H1 (cell line): Measurements from ENCODE around the gene P2RY11. TPM values are rescaled to one million over a fixed set of nuclear protein-coding genes. Genes with fewer than 3 reads are reported as not detected.

Experiments
- CTCF ChIA-PET: fragments of 300-600 bp; sonication (Branson Sonifier 250); formaldehyde crosslinking; loops from one replicate; lab custom pipeline; 2021; ENCODE audit not compliant: partially characterized antibody; lab: Charles Lee
- POLR2A ChIA-PET: fragments of 300-600 bp; sonication (Branson Sonifier 250); formaldehyde crosslinking; loops from one replicate; lab custom pipeline; 2021; ENCODE audit warnings: inconsistent platforms; ENCODE audit not compliant: partially characterized antibody; lab: Charles Lee
- DNase-seq, 2 experiments: peaks; one replicate each; pipeline versions ENCODE4 v3.0.0 to v3.0.0-alpha.2; 2010 to 2022; ENCODE audit warnings: low spot score in 2 of 2, low read depth in 1 of 2, mixed read lengths in 1 of 2
- FAIRE-seq: peaks from 2 replicates; lab custom pipeline; 2011; peaks lifted over from hg19 to GRCh38; lab: Jason Lieb, UNC
- H2AFZ ChIP-seq: 2 replicates; pipeline ENCODE4 v1.8.1; 2012; ENCODE audit warnings: low read length, inconsistent platforms
- H2AK5ac ChIP-seq: 2 replicates; pipeline ENCODE4 v1.6.1; 2013; ENCODE audit warnings: low read depth, low read length
- H2BK120ac ChIP-seq: replicated peaks from 2 replicates; pipeline ENCODE3; 2013; ENCODE audit warnings: low read depth, low read length, inconsistent platforms
- H2BK12ac ChIP-seq: 2 replicates; pipeline ENCODE4 v1.6.1; 2013; ENCODE audit warnings: low read depth, low read length
- H2BK15ac ChIP-seq: 2 replicates; pipeline ENCODE4 v1.6.1; 2013; ENCODE audit warnings: low read length
- H2BK20ac ChIP-seq: 2 replicates; pipeline ENCODE4 v1.6.1; 2013; ENCODE audit warnings: low read length
- H2BK5ac ChIP-seq: 2 replicates; pipeline ENCODE4 v1.6.1; 2013; ENCODE audit warnings: low read depth, low read length
- H3K14ac ChIP-seq: 2 replicates; pipeline ENCODE4 v1.6.1; 2013; ENCODE audit warnings: inconsistent platforms; ENCODE audit not compliant: insufficient read length
- H3K18ac ChIP-seq: 2 replicates; pipeline ENCODE4 v1.6.1; 2013; ENCODE audit warnings: low read length; ENCODE audit errors: extremely low read depth
- H3K23ac ChIP-seq: 2 replicates; pipeline ENCODE4 v1.6.1; 2013; ENCODE audit warnings: inconsistent platforms; ENCODE audit not compliant: insufficient read length
- H3K23me2 ChIP-seq: 2 replicates; pipeline ENCODE4 v1.6.1; 2013; ENCODE audit warnings: low read depth, low read length
- H3K27ac ChIP-seq: 2 replicates; pipeline ENCODE4 v1.6.1; 2011; ENCODE audit warnings: low read depth, low read length, inconsistent platforms
- H3K27me3 ChIP-seq, 4 experiments: replicated peaks in 1 of 4; 1 replicate in 1 of 4; 2 replicates in 3 of 4; pipeline versions ENCODE4 v1.6.1 to v1.8.1; 2011 to 2013; ENCODE audit warnings: low read length in 3 of 4, mild to moderate bottlenecking in 3 of 4, inconsistent platforms in 2 of 4, mixed read lengths in 2 of 4, moderate library complexity in 1 of 4; ENCODE audit not compliant: control insufficient read depth in 3 of 4, insufficient read depth in 3 of 4; ENCODE audit errors: extremely low read depth in 1 of 4
- H3K36me3 ChIP-seq, 4 experiments: 2 replicates each; pipeline versions ENCODE4 v1.6.1 to v1.8.1; 2011 to 2013; ENCODE audit warnings: mild to moderate bottlenecking in 4 of 4, low read length in 3 of 4, moderate library complexity in 2 of 4, control low read depth in 1 of 4, inconsistent platforms in 1 of 4; ENCODE audit not compliant: insufficient read depth in 4 of 4, control insufficient read depth in 2 of 4
- H3K4ac ChIP-seq: replicated peaks from 2 replicates; pipeline ENCODE3; 2013; ENCODE audit warnings: low read length, low read depth, mixed read lengths, inconsistent platforms; ENCODE audit not compliant: insufficient read length
- H3K4me1 ChIP-seq, 4 experiments: replicated peaks in 1 of 4; 1 replicate in 1 of 4; 2 replicates in 3 of 4; pipeline versions ENCODE4 v1.6.1 to v1.8.1; 2011 to 2013; ENCODE audit warnings: low read length in 3 of 4, inconsistent platforms in 2 of 4, mixed read lengths in 1 of 4; ENCODE audit not compliant: insufficient read depth in 4 of 4, control insufficient read depth in 3 of 4
- H3K4me2 ChIP-seq, 2 experiments: 2 replicates each; pipeline versions ENCODE4 v1.6.1 to v1.8.1; 2011 to 2013; ENCODE audit warnings: low read depth in 2 of 2, low read length in 2 of 2, control low read depth in 1 of 2, inconsistent platforms in 1 of 2, mild to moderate bottlenecking in 1 of 2; ENCODE audit not compliant: insufficient read depth in 1 of 2
- H3K4me3 ChIP-seq, 4 experiments: fragments of 200-600, 300-600 bp in 1 of 4; sonication (generic), shearing (Covaris generic), sonication (Bioruptor Twin) in 1 of 4; 2 replicates each; pipeline versions ENCODE4 v1.5.1 to v1.8.1; 2011 to 2016; ENCODE audit warnings: low read length in 4 of 4, low read depth in 3 of 4, control low read depth in 2 of 4, inconsistent platforms in 2 of 4, mild to moderate bottlenecking in 2 of 4, mixed read lengths in 1 of 4, moderate library complexity in 1 of 4; ENCODE audit not compliant: insufficient read depth in 2 of 4; ENCODE audit errors: extremely low read depth in 1 of 4
- H3K56ac ChIP-seq: replicated peaks from 2 replicates; pipeline ENCODE3; 2013; ENCODE audit warnings: low read depth, mild to moderate bottlenecking, mixed read lengths, low read length, inconsistent platforms; ENCODE audit not compliant: insufficient read length
- H3K79me1 ChIP-seq: 2 replicates; pipeline ENCODE4 v1.6.1; 2013; ENCODE audit warnings: low read depth, low read length, control low read depth
- H3K79me2 ChIP-seq, 2 experiments: 2 replicates each; pipeline versions ENCODE4 v1.6.1 to v1.8.1; 2012 to 2013; ENCODE audit warnings: low read length in 2 of 2, mild to moderate bottlenecking in 2 of 2, inconsistent platforms in 1 of 2; ENCODE audit not compliant: insufficient read depth in 2 of 2, control insufficient read depth in 1 of 2
- H3K9ac ChIP-seq, 4 experiments: replicated peaks in 1 of 4; 1 replicate in 1 of 4; 2 replicates in 3 of 4; pipeline versions ENCODE4 v1.6.1 to v1.8.1; 2011 to 2013; ENCODE audit warnings: low read depth in 3 of 4, low read length in 3 of 4, control low read depth in 2 of 4, mild to moderate bottlenecking in 2 of 4, moderate library complexity in 2 of 4, inconsistent platforms in 1 of 4; ENCODE audit errors: extremely low read depth in 1 of 4
- H3K9me3 ChIP-seq, 2 experiments: 2 replicates each; pipeline versions ENCODE4 v1.6.1 to v1.8.1; 2012 to 2013; ENCODE audit warnings: mild to moderate bottlenecking in 2 of 2, moderate library complexity in 2 of 2, control low read depth in 1 of 2, inconsistent platforms in 1 of 2, low read depth in 1 of 2, low read length in 1 of 2, mixed read lengths in 1 of 2; ENCODE audit not compliant: insufficient read depth in 2 of 2
- H4K20me1 ChIP-seq, 2 experiments: replicated peaks in 1 of 2; 2 replicates each; pipeline versions ENCODE3 to v1.8.1; 2011 to 2013; ENCODE audit warnings: inconsistent platforms in 2 of 2, low read length in 2 of 2, mild to moderate bottlenecking in 1 of 2; ENCODE audit not compliant: insufficient read depth in 2 of 2, control insufficient read depth in 1 of 2
- H4K5ac ChIP-seq: 2 replicates; pipeline ENCODE4 v1.6.1; 2013; ENCODE audit warnings: low read length, low read depth, mixed read lengths, inconsistent platforms; ENCODE audit not compliant: insufficient read length
- H4K8ac ChIP-seq: 2 replicates; pipeline ENCODE4 v1.8.0; 2013; ENCODE audit warnings: mild to moderate bottlenecking, moderate library complexity, low read length, inconsistent platforms; ENCODE audit not compliant: insufficient read depth; ENCODE audit errors: extremely low read depth
- H4K91ac ChIP-seq: replicated peaks from 2 replicates; pipeline ENCODE3; 2013; ENCODE audit warnings: low read length, mixed read lengths, inconsistent platforms; ENCODE audit not compliant: insufficient read length
- ATF3 ChIP-seq: IDR thresholded peaks from 2 replicates; pipeline ENCODE4 v1.6.1; 2011; ENCODE audit warnings: low read depth, mild to moderate bottlenecking, low read length; ENCODE audit not compliant: insufficient read depth
- CHD2 ChIP-seq: IDR thresholded peaks from 2 replicates; pipeline ENCODE4 v1.6.1; 2012; ENCODE audit warnings: low read length, improper control_type of control experiment
- POLR2A ChIP-seq, 2 experiments: IDR thresholded peaks; 1 replicate in 1 of 2; 2 replicates in 1 of 2; pipeline ENCODE4 v1.6.1; 2011; ENCODE audit warnings: low read depth in 2 of 2, low read length in 2 of 2, mild to moderate bottlenecking in 2 of 2; ENCODE audit errors: control extremely low read depth in 1 of 2
- SP2 ChIP-seq: IDR thresholded peaks from 2 replicates; pipeline ENCODE4 v1.6.1; 2012; ENCODE audit warnings: mild to moderate bottlenecking, low read length, inconsistent platforms
- WGBS, 2 experiments: shearing (Covaris generic) in 1 of 2; methylation state at CpG; one replicate each; pipeline versions ENCODE4 v1.1.6 to v1.1.7; 2013 to 2015; ENCODE audit warnings: low lambda C conversion rate in 2 of 2, mixed read lengths in 2 of 2, inconsistent platforms in 1 of 2, low coverage in 1 of 2, missing lambda C conversion rate in 1 of 2; ENCODE audit not compliant: insufficient replicate concordance in 2 of 2, insufficient coverage in 1 of 2, insufficient read length in 1 of 2; ENCODE audit errors: extremely low coverage in 1 of 2, missing lambda C conversion rate in 1 of 2; 5-methylcytosine and 5-hydroxymethylcytosine counted together
- polyA plus RNA-seq, 7 experiments: library from polyadenylated mRNA; depleted of rRNA in 3 of 7; stranded (reverse) in 5 of 7; unstranded in 2 of 7; fragments of >200 nt in 5 of 7; fragments of 200-250 nt in 2 of 7; gene quantifications; 1 replicate in 5 of 7; 2 replicates in 1 of 7; 4 replicates in 1 of 7; pipeline versions ENCODE4 v1.2.1 to v1.2.3, GENCODE V29; 2011 to 2013; ENCODE audit warnings: missing spikeins in 2 of 7, mixed read lengths in 2 of 7
- total RNA-seq: library from RNA; stranded (reverse); fragmentation: NEBNext Ultra II Directional; extraction: Animal tissue kit (Norgen Biotek cat#: 25700); gene quantifications from 2 replicates; pipeline ENCODE4 v1.2.1, GENCODE V29; 2021

Gene P2RY11
- total and polyA plus RNA-seq, 2 of the 8 experiments (the other 6 are each of a cell fraction or from before 2014, with no cell fraction given), result 9.2 to 18.0 TPM

GRCh38 chr19:10116866-10117616 is 5.5 kb downstream of the P2RY11 start:
- POLR2A ChIA-PET, result interaction anchor here (1.2 to 29.1 kb wide), 8 partner anchors 7 to 289 kb away, joined by 3 to 412 read pairs (median 6); partner anchors contain the start of genes ANGPTL6, EIF3G, P2RY11 and PPAN
- H3K23me2 ChIP-seq, result peaks cover 5% of the 10 kb centered on the region
- DNase-seq (no peak), FAIRE-seq (no peak)
- no peak overlapping the region for H3K4ac ChIP-seq
- H3K18ac ChIP-seq, result no peak overlapping the region
- no peak overlapping the region for H2BK20ac ChIP-seq
- no peak overlapping the region for H4K91ac ChIP-seq
- H2BK12ac ChIP-seq, result no peak overlapping the region
- peaks cover 0 to 12% of the 10 kb centered on the region in 2 experiments; a peak in 2 of 4 replicates for H3K79me2 ChIP-seq
- H3K79me1 ChIP-seq, result 0 out of 2 replicates have a peak, but pooled peaks cover 2% of the 10 kb centered on the region
- no peak overlapping the region for H4K8ac ChIP-seq
- H4K5ac ChIP-seq, result no peak overlapping the region
- H2BK5ac ChIP-seq, result no peak overlapping the region
- no peak overlapping the region for H2AFZ ChIP-seq
- CTCF ChIA-PET, result interaction anchor here (0.6 to 1.9 kb wide), 8 partner anchors 8 to 1464 kb away, joined by 3 to 7 read pairs (median 4); partner anchors contain the start of gene PPAN
- H3K9ac ChIP-seq, result no peak overlapping the region
- no peak overlapping the region for H3K56ac ChIP-seq
- H3K36me3 ChIP-seq, result peaks cover 22 to 36% (median 28%) of the 10 kb centered on the region in 4 experiments; a peak in 7 of 8 replicates
- no peak overlapping the region for H3K14ac ChIP-seq
- no peak overlapping the region for H3K27ac ChIP-seq
- H2BK120ac ChIP-seq, result no peak overlapping the region
- H2BK15ac ChIP-seq, result no peak overlapping the region
- H3K27me3 ChIP-seq, result no peaks in the 10 kb centered on the region
- H3K4me1 ChIP-seq, result peaks cover 0 to 7% (median 1%) of the 10 kb centered on the region in 4 experiments; a peak in 2 of 7 replicates
- no peak overlapping the region for H3K4me3 ChIP-seq
- H2AK5ac ChIP-seq, result no peak overlapping the region
- no peaks in the 10 kb centered on the region for H3K9me3 ChIP-seq
- WGBS, 2 experiments, result 90% methylated on average over 17 of the region's 21 CpGs; no CpG with 5 or more reads in 1 of the 2 experiments
- H3K4me2 ChIP-seq, result no peak overlapping the region
- H3K23ac ChIP-seq, result no peak overlapping the region
- TF ChIP-seq ATF3 (no peak), CHD2 (no peak), POLR2A (IDR thresholded peaks at IDR 0.05; ENCODE audit: control extremely low read depth in 1 of 2, low read depth in 2 of 2, low read length in 2 of 2) (0 out of 3 replicates have a peak, but pooled peaks of 1 of the 2 experiments have one; percentile 46), SP2 (no peak)
- H4K20me1 ChIP-seq, result peaks cover 16 to 24% of the 10 kb centered on the region in 2 experiments
